HG03469 (cell line): ENCODE results near the gene NTSR1.

ENCODE experiments used
- ATAC-seq: cut with Tn5 transposase; IDR thresholded peaks from one replicate; pipeline ENCODE4 v1.9.1; 2021; ENCODE audit warnings: mild to moderate bottlenecking, moderate library complexity, moderate number of reproducible peaks; ENCODE audit not compliant: unreplicated experiment

The NTSR1 gene

DNA sequence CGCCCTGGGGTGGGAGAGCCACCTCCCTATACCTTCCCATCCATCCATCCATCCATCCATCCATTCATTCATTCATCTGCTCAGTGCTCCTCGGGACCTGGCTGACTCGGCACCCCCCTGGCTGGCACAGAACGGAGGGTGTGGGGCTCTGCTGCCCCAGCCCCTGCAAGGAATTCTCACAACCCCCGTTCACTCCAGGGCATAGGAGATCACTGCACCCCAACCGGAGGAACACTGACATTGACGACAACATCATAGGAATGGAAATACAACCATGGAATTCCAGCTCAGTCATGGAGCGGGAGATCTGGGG, 59.6 kb downstream of the NTSR1 start:
- no peak for ATAC-seq

DNA sequence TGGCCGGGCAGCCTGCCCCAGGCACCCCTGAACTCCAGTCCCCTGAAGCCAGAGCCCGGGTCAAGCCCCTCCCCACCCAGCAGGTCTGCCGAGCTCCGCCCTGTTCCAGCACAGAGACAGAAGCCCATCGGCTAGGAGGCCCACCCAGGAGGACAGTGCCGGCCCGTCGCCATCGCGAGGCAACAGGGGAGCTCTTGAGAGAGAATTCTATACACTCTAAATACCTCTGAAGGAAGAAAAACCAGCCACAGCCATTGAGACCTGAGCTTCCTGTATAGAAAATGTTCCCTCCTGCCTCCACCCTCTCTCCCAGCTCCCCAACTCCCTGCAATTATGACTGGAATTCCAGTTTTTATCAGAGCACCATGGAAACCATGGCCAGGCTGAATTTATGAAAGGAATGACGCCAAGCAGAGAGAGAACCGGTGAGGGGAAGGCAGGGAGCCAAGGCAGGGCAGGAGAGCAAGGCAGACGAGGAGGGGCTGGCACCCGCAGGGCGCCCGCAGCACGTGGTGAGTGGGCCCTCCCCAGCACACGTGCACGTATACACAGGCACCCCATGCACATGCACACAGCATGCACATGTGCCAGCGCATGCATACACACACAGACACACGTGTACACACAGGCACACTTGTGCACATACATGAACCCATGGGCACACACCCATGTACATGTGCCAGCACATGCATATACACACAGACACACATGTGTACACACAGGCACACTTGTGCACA, 60.1 kb downstream of the NTSR1 start:
- no peak for ATAC-seq

DNA sequence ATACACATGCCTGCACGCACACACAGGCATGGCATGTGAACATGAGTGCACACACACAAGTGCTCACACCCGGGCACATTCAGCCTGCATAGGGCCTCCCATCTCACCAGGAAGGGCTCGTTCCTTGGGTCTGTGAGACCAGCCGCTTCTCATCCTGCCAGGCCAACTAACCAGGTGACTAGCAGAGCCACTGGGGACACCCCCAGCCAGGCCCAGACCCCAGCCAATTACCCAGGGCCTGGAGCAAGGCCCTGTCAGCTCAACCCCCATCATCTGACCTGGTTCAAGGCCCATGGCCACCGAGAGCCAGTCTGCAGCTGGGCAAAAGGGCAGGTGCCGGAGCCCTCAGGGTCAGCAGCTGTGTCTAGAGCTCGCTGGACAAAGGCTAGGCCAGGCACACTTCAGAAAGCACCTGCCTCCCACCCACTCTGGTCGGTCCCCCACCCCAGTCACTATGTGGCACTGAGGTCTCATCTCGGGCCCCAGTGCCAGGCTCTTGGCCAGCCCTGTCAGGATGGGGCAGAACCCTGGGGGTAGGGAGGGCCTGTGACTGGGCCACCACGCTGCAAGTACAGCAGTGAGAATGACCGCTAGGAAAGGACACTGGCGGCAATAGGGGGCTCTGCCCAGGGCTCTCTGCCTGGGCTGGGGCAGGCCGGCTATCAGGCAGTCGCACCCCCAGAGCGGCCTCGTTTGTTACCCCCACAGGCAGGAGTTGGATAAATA, 60.9 kb downstream of the NTSR1 start:
- no peak for ATAC-seq

DNA sequence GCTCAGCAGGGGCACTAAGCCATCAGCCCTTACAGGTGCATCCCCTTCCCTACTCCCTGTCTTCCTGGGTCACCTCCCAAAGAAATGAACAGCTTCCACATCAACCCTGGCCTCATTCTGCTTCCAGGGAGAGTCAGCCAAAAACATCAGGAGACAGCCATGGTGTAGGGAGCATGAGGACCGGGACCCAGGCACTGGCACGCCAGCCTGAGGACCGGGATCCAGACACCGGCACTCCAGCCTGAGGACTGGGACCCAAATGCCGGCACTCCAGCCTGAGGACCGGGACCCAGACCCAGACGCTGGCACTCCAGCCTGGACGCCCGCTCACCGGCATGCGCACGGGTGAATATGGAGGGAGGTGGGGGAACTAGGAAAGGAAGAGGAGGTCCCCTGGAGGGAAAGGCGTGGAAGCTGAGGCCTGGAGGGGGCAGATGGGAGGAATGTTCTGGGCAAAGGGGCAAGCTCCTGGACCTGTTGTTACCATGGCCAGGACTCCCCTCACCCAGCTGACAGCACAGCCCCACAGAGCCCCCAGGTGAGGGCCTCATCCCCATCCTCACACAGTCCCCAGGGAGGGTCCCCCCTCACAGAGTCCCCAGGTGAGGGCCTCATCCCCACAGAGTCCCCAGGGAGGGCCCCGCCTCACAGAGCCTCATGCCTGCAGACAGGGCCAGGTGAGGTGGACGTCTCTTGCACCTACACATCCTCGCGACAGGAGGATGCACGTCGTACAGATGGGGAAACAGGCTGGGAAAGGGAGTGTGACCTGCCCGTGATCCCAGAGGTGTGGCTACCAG, 61.7 kb downstream of the NTSR1 start:
- ATAC-seq: no peak

DNA sequence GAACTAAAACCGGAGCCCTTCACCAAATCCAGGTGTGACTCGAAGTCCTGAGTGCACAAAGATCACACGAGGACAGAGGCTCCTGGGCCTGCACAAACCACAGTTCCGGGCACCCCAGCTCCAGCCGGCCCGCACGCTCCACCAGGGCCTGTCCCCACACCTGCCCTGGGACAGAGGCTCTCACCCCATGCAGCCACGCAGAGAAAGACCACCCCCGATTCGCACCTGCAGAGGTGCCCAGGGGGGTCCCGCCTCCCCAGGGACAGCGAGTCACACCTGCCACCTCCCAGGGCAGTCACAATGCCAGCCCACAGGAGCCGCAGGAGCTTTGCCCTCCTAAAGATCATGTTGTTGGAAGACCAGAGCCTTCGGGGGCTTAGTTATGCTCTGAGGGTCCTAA, 62.3 kb downstream of the NTSR1 start:
- no peak for ATAC-seq

DNA sequence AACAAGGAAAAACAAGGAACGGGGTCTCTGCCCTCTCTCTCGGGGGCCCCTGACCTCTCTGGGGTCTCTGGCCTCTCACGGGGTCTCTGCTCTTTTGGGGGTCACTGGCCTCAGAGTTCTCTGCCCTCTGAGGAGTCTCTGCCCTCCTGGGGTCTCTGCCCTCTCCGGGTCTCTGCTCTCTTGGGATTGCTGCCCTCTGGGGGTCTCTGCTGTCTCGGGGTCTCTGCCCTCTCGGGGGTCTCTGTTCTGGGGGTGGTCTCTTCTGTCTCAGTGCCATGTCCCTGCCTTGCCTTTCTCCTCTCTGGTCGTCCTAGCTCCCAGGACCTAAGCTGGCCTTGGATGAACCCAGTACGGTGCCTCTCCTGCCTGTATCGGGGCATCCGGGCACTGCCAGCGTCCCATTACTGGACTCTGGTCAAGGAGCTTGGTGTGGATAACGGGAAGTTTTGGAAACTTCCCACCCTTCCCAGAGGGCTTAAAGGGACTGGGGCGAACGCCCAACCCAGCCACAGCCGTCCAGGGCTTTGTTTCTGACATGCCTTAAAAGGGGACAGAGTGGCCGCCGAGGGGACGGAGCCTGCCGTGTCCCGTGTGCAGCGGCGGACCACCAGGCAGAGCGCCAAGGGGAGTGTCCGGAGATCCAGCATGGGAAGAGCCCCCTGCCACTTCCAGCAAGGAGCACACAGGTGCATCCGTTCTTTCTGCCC, 62.9 kb downstream of the NTSR1 start:
- no peak for ATAC-seq

DNA sequence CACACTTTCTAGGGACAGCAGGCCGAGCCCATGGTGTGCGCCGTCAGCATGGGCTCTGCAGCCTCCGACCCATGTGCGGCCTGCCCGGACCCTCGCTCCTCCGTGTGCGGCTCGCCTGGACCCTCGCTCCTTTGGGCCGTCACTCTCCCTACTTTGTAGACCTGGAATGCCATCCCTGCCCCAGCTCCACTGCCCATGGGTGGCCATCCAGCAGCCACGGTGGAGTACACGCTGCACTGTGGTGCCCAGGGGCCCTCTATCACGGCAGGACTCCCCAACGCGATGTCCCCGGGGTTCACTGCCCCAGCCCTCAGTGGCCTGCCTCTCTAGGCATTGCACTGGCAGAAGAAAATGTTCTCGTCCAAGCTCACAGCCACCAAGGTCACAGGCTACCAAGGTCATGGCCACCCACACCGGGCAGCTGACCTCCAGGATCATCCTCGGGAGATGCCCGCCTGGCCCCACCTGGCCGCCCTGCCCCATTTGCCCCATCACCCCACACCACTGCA, 63.5 kb downstream of the NTSR1 start:
- ATAC-seq: no peak

DNA sequence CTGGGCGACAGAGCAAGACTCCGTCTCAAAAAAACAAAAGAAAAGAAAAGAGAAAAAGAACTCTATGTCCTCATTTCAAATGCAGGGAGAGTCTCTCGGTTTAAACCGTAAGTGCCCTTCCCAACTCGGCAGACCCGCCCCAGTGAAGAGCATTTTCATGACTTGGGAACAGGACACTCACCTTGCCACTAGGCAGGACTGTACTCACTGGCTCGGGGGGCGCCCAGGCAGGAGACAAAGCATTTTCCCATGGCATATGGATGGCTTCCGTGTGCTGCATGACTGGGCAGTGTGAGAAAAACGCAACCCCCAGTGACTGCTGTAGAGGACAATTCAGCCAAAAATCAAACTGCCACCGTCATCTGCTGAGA, 64.0 kb downstream of the NTSR1 start:
- no peak for ATAC-seq

DNA sequence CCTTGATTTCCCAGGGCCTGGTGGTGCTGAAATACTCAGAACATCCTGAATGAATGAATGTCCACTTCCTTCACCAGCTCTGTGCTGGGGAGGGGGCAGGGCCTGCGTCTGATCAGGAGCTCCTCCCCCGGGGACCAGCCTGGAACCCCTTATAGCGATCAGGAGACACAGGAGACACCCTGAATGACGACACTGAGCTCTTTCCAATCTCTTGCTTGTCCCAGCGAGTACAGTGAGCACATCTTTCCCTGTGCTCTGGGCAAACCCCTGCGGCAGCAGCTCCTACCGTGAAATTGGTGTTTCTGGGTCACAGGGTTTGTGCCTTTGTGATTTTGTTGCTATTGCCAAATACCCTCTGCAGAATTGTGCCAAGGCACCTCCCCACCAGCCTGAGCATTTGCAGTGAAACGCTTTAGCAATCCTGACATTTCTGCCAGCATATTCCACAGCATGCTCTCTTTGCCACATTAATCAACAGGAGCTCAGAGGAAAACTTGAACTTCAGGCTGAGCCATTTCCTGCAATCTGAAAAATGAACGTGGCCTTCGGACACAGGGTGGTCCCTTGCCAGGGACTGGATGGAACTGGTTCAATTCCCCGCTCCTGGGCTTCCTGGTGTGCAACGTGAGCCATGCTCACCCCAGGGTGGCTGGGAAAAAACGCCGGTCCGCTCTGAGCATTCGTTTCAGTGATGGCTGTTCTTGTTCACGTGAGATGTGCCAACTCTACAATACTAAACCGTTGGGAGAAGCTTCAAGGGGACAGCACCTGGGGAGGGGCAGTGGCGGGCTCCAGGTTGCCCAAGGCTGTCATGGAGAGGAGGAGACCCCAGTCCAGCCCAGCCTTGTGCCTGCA, 64.6 kb downstream of the NTSR1 start:
- ATAC-seq: no peak

DNA sequence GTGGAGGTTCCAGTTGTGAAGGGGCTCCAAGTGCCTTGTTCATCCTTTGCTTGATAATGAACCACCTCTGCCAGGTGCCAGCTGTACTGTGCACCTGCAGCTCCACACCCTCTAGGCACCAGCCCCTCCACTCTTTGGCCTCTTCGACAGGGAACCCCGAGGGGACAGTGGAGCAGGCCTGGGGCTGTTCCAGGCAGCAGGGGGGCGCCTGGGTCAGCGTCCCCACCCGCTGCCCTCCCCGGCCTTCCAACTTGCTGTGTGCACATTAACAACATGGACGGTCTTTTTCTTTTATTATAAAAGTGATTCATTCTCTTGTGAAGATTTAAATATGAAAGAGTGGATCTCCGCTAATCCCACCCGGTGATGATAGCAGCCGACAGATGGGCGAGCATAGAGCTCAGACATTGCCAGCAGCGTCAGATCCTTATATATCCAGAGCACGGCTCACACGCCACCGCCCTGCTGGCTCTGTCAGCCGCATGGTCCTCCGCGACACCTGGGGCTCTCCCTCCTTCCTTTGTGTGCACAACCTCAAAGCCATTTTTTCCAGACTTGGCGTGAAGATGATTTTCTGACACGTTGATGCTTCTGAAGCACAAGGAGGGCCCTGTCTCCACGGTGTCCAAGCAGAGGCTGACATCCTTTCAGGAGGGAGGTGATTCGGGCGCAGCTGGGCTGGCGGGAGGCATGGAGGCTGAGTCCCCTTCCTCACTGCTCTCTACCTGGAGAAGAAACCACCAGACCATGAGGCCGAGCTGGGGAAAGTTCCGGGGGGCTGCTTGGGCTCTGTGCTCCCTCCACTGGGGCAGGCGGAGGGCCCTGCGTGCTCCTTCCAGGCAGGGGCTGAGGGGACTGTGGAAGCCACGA, 65.4 kb downstream of the NTSR1 start:
- no peak for ATAC-seq

DNA sequence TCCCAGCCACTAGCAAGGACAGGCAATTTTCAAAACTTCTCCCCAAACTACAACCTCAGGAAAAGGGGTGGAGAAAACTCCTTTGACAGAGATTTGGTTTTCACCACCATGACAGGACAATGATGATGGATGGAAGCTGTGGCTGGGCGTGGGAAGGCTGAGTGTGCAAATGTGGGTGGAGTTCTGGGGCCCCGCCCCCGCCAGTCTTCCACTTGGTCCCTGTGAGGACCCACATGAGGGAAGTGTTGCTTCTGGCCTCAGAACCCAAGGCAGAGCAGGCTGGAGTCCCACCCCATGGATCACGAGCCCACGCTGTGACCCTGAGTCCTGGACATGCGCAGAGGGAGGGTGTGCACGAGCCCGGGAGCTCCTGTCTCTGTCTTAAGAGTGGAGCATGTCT, 66.1 kb downstream of the NTSR1 start:
- no peak for ATAC-seq

DNA sequence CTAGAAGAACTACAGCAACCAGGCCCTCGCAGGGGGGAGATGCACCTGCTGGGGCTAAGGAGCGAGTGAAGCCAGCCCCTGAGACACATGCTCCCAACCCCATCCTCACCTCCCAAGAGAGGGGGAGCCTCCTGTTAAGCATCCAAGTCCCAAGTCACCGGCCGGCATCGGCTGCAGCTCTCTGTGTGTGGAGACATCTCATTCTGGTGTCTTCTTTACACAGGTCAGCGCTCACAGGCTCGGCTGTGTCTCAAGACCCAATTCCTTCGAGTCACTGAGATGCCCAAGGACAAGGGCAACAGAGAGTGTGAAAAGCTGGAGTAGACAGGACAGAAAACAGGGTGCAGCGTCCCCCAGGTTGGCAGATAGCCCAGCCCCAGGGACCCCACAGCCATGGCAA, 66.6 kb downstream of the NTSR1 start:
- no peak for ATAC-seq

DNA sequence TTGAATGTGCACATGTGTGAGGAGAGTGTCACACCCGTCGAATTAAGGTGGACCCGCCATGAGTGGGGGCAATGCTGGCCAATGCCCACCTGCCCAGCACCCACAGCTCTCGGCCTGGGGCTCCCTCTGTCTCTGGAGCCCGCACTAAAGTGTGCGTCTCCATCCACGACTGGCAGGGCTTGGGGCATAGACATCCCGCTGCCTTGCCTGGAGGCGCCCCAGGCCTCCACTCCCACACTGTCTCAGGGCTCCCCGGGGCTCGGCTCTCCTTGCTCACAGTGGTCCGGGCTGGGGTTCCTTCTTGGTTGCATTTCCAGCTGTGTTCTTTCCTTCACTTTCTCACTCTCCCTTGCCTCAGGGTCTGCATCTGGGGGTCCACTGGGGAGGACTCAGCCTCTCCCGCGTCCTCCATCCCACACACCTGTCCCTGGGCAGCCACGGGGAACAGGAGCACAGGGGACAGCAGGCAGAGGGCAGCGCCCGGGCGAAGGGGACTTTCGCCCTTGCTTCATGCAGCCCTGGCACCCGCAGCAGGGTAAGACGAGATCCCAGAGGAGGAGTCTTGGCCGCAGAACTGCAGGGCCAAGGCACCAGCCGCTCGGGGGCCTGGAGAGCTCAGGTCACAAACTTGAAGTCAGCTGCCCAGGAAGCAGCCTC, 67.5 kb downstream of the NTSR1 start:
- no peak for ATAC-seq

DNA sequence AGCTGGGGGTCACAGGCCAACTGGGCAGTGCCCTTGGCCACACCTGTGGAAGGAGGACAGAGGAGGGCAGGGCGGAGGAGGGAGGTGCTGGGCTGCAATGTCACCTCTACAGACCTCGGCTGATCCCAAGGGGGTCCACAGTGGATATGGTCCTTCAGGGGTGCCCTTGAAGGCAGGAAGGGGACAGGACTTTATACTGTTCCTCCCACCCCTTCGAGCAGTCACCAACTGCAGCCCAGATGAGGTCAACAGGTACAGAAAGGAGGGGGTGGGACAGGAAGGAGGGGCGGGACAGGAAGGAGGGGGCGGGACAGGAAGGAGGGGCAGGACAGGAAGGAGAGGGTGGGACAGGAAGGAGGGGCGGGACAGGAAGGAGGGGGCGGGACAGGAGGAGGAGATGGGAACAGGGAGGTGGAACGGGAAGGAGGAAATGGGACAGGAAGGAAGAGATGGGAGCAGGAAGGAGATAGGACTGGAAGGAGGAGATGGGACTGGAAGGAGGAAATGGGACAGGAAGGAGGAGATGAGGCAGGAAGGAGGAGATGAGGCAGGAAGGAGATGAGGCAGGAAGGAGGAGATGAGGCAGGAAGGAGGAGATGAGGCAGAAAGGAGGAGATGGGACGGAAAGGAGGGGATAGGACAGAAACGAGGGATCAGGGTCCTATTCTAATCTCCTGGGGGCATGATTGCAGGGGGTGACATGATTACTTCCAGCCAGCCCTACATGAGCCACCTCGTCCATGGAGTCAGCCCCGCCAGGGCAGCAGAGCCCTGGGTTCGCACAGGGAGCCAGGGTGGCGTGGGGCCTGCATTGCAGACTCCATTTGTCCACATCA, 68.3 kb downstream of the NTSR1 start:
- ATAC-seq: no peak

DNA sequence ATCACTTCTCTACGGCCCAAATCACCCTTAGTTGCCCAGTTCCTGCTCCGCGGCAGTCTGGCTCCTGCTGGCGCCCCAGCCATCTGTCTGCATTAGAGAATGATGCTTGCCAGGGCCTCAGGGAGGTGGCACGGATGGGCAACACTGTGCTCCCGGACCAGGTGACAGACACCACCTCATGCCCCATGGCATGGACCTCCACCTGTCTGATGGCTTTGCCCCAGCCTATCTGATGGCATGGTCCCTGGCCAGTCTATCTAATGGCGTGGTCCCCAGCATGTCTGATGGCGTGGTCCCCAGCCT, 68.8 kb downstream of the NTSR1 start:
- no peak for ATAC-seq

DNA sequence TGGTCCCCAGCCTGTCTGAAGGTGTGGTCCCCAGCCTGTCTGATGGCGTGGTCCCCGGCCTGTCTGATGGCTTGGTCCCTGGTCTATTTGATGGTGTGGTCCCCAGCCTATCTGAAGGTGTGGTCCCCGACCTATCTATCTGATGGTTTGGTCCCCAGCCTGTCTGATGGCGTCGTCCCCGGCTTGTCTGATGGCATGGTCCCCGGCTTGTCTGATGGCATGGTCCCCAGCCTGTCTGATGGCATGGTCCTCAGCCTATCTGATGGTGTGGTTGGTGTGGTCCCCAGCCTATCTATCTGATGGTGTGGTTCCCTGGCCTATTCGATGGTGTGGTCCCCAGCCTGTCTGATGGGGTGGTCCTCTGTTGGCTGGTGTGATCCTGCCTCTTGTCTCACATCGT, 69.4 kb downstream of the NTSR1 start:
- no peak for ATAC-seq

DNA sequence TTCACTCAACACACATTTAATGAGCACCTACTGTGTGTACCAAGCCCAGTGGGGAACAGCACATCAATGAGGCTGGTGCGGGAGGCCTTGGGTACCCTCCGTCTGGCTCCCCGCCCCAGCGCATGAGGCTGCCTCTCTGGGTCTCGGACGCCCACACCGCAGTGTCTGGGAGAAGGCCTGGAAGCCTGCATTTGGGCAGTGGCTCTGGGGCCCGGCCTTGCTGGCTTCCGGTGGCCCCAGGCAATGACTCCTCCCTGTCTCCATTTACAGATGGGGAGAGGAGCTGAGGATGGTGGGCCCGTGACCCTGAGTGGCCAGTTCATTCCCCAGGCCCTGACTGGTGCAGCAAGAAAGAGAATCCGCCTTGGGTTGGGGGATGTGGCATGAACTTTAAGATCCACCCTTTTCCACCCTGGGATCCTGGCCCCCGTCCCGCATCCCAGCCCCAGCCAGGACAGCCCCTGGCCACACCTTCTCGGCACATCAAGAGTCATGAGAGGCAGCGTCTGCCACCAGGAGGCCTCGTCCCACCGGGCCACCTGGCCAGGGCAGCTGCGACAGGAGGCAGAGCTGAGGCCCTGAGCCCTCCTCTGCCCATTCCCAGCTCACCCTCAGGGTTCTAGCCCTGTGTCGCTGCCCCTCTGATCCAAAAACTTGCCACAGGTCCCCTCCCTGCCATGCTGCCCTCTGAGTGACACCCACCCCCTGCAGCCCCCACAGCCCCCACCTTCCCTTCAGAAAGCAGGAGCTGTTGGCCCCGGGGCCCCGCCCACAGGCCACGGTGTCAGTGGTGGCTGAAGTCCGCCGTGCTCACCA, 70.2 kb downstream of the NTSR1 start:
- no peak for ATAC-seq

DNA sequence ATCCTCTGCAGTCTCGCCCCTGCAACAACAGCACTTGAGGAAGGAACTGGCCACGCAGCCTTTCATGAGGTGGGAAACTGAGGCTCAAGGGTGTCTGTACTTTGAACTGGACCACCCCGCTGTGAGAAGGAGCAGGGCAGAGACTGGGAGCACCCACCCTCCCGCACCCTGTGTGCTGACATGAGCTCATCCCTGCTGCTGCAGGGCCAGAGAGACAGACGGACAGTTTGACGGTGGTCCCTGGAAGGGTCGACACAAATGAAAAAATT, 70.7 kb downstream of the NTSR1 start:
- ATAC-seq: no peak
